SK-N-SH (cell line): ENCODE results near the gene EFNA3. TPM values are rescaled to one million over a fixed set of nuclear protein-coding genes. Genes with fewer than 3 reads are reported as not detected.

Experiments used
- CTCF ChIA-PET: fragments of 300-600, 350-600 bp; formaldehyde crosslinking; extraction: SDS; loops from one replicate; lab custom pipeline; 2021; lab: Yijun Ruan, JAX
- POLR2A ChIA-PET: fragments of 350-600 bp; sonication (Branson Sonifier 250); formaldehyde crosslinking; extraction: SDS; loops from one replicate; lab custom pipeline; 2020; ENCODE audit warnings: antibody characterized with exemption, inconsistent platforms; lab: Yijun Ruan, JAX
- DNase-seq: peaks from one replicate; pipeline ENCODE4 v3.0.0; 2012
- H2AFZ ChIP-seq: fragments of 200-600 bp; sonication (generic); 2 replicates; pipeline ENCODE4 v1.8.1; 2016; ENCODE audit warnings: antibody characterized with exemption, mild to moderate bottlenecking, low read depth
- H3F3A ChIP-seq: fragments of 200-600 bp; sonication (generic); replicated peaks from 2 replicates; pipeline ENCODE3; 2016; ENCODE audit warnings: antibody characterized with exemption, mild to moderate bottlenecking; ENCODE audit not compliant: insufficient read depth
- H3K27ac ChIP-seq, 2 experiments: fragments of 200-500 bp in 1 of 2; fragments of 200-600 bp in 1 of 2; sonication (Bioruptor generic) in 1 of 2; sonication (generic), shearing (Covaris generic) in 1 of 2; 2 replicates each; pipeline versions ENCODE4 v1.5.1 to v1.6.1; 2014 to 2016; ENCODE audit warnings: low read depth in 2 of 2, inconsistent platforms in 1 of 2, low read length in 1 of 2, mild to moderate bottlenecking in 1 of 2, mixed read lengths in 1 of 2
- H3K27me3 ChIP-seq: fragments of 200-600 bp; sonication (generic), shearing (Covaris generic); 2 replicates; pipeline ENCODE4 v1.6.1; 2016; ENCODE audit warnings: mixed run types; ENCODE audit not compliant: insufficient read depth
- H3K36me3 ChIP-seq, 2 experiments: fragments of 200-500 bp in 1 of 2; fragments of 200-600 bp in 1 of 2; sonication (Bioruptor generic) in 1 of 2; sonication (generic) in 1 of 2; replicated peaks in 1 of 2; 2 replicates each; pipeline versions ENCODE3 to v1.5.1; 2014 to 2016; ENCODE audit warnings: low read length in 1 of 2, mild to moderate bottlenecking in 1 of 2; ENCODE audit not compliant: insufficient read depth in 2 of 2, control insufficient read depth in 1 of 2
- H3K4me1 ChIP-seq, 2 experiments: fragments of 200-500 bp in 1 of 2; fragments of 200-600 bp in 1 of 2; sonication (Bioruptor generic) in 1 of 2; sonication (generic), shearing (Covaris generic) in 1 of 2; 2 replicates each; pipeline versions ENCODE4 v1.5.1 to v1.6.1; 2014 to 2016; ENCODE audit warnings: low read depth in 1 of 2, low read length in 1 of 2, mixed run types in 1 of 2; ENCODE audit not compliant: insufficient read depth in 2 of 2, control insufficient read depth in 1 of 2
- H3K4me2 ChIP-seq: fragments of 200-600 bp; sonication (generic), shearing (Covaris generic); 2 replicates; pipeline ENCODE4 v1.6.1; 2017; ENCODE audit warnings: mixed run types
- H3K4me3 ChIP-seq, 2 experiments: fragments of 200-500 bp in 1 of 2; fragments of 200-600 bp in 1 of 2; sonication (Bioruptor generic) in 1 of 2; sonication (generic), shearing (Covaris generic) in 1 of 2; 2 replicates each; pipeline versions ENCODE4 v1.5.1 to v1.8.1; 2014 to 2016; ENCODE audit warnings: low read depth in 2 of 2, inconsistent platforms in 1 of 2, low read length in 1 of 2, mild to moderate bottlenecking in 1 of 2, mixed read lengths in 1 of 2, moderate library complexity in 1 of 2
- H3K79me2 ChIP-seq: fragments of 200-600 bp; sonication (generic); 2 replicates; pipeline ENCODE4 v1.8.1; 2017; ENCODE audit warnings: mild to moderate bottlenecking; ENCODE audit not compliant: insufficient read depth
- H3K9ac ChIP-seq: fragments of 200-600 bp; sonication (generic); 2 replicates; pipeline ENCODE4 v1.6.1; 2017; ENCODE audit warnings: mixed run types
- H3K9me2 ChIP-seq: fragments of 200-600 bp; sonication (generic); 2 replicates; pipeline ENCODE4 v1.6.1; 2017; ENCODE audit warnings: mixed run types
- H3K9me3 ChIP-seq: fragments of 200-600 bp; sonication (generic); 2 replicates; pipeline ENCODE4 v1.6.1; 2017; ENCODE audit warnings: mixed run types, mild to moderate bottlenecking, moderate library complexity
- H4K20me1 ChIP-seq: fragments of 200-600 bp; sonication (generic); 2 replicates; pipeline ENCODE4 v1.6.1; 2017; ENCODE audit warnings: mild to moderate bottlenecking, mixed run types; ENCODE audit not compliant: insufficient read depth
- FOXM1 ChIP-seq: IDR thresholded peaks from 2 replicates; pipeline ENCODE4 v1.4.0; 2012; ENCODE audit warnings: low read depth, mild to moderate bottlenecking
- GABPA ChIP-seq: IDR thresholded peaks from 2 replicates; pipeline ENCODE4 v1.4.0; 2012; ENCODE audit warnings: low read depth, mild to moderate bottlenecking
- JUND ChIP-seq: IDR thresholded peaks from 2 replicates; pipeline ENCODE4 v1.4.0; 2012
- MEF2A ChIP-seq: IDR thresholded peaks from 2 replicates; pipeline ENCODE4 v1.4.0; 2012; ENCODE audit warnings: low read depth, borderline replicate concordance
- NFIC ChIP-seq: IDR thresholded peaks from 2 replicates; pipeline ENCODE4 v1.4.0; 2012; ENCODE audit warnings: borderline replicate concordance
- NRF1 ChIP-seq: IDR thresholded peaks from 2 replicates; pipeline ENCODE4 v1.6.1; 2012; ENCODE audit warnings: low read depth, mild to moderate bottlenecking, low read length
- RCOR1 ChIP-seq: fragments of 150-350 bp; IDR thresholded peaks from 2 replicates; pipeline ENCODE4 v1.6.1; 2017; ENCODE audit warnings: antibody characterized with exemption, low read length
- RXRA ChIP-seq: IDR thresholded peaks from 2 replicates; pipeline ENCODE4 v1.4.0; 2012; ENCODE audit warnings: low read depth, mild to moderate bottlenecking, borderline replicate concordance
- SMC3 ChIP-seq: IDR thresholded peaks from 2 replicates; pipeline ENCODE4 v1.6.1; 2012; ENCODE audit warnings: low read depth, low read length, improper control_type of control experiment
- TAF1 ChIP-seq: IDR thresholded peaks from 2 replicates; pipeline ENCODE4 v1.6.1; 2012; ENCODE audit warnings: low read depth, mild to moderate bottlenecking, low read length, moderate library complexity, borderline replicate concordance
- TCF12 ChIP-seq: IDR thresholded peaks from 2 replicates; pipeline ENCODE4 v1.4.0; 2012
- TEAD4 ChIP-seq: IDR thresholded peaks from 2 replicates; pipeline ENCODE4 v1.4.0; 2012; ENCODE audit warnings: mild to moderate bottlenecking, borderline replicate concordance; ENCODE audit not compliant: insufficient read depth
- USF1 ChIP-seq: IDR thresholded peaks from 2 replicates; pipeline ENCODE4 v1.4.0; 2012; ENCODE audit warnings: low read depth, borderline replicate concordance
- WGBS: methylation state at CpG from one replicate; pipeline ENCODE4 v1.1.6; 2017; ENCODE audit warnings: low lambda C conversion rate; 5-methylcytosine and 5-hydroxymethylcytosine counted together
- polyA plus RNA-seq, 3 experiments: library from polyadenylated mRNA; depleted of rRNA; stranded (reverse); fragments of >200 nt; gene quantifications; 2 replicates each; pipeline ENCODE4 v1.2.3, GENCODE V29; 2012
- TF ChIP-seq, protein P1 (sequence below): IDR thresholded peaks from 2 replicates; pipeline ENCODE4 v1.6.1; 2012; ENCODE audit warnings: mild to moderate bottlenecking, low read depth, low read length, moderate library complexity
- TF ChIP-seq, protein P2 (sequence below): IDR thresholded peaks from 2 replicates; pipeline ENCODE4 v1.4.0; 2012; ENCODE audit warnings: low read depth, borderline replicate concordance

The EFNA3 gene
- polyA plus RNA-seq, 1 of the 3 experiments (the other 2 are of a cell fraction): 6.0 TPM

- no peak for DNase-seq
- H3K79me2 ChIP-seq: no peaks in the 10 kb centered on the region
- ChIA-PET POLR2A (no interaction called here), CTCF (interaction anchor here (1.1 to 7.0 kb wide), 5 partner anchors 10 to 64 kb away, joined by 3 to 30 read pairs (median 6); no protein-coding TSS in a partner anchor)
- no peaks in the 10 kb centered on the region for H3F3A ChIP-seq
- no peaks in the 10 kb centered on the region; the same call in 1 of the 2 replicates for H3K27me3 ChIP-seq
- H3K9ac ChIP-seq: no peak overlapping the region
- WGBS: 76% methylated on average over 6 of the region's 6 CpGs
- no peak overlapping the region for H3K27ac ChIP-seq
- H4K20me1 ChIP-seq: no peaks in the 10 kb centered on the region
- no peaks in the 10 kb centered on the region for H3K9me3 ChIP-seq
- H3K4me3 ChIP-seq: no peak overlapping the region
- H3K9me2 ChIP-seq: no peaks in the 10 kb centered on the region
- no peaks in the 10 kb centered on the region for H3K4me1 ChIP-seq
- TF ChIP-seq NFIC (no peak), JUND (no peak), TCF12 (no peak), GABPA (no peak), TEAD4 (no peak), RXRA (no peak), NRF1 (no peak), FOXM1 (no peak), RCOR1 (no peak), TAF1 (no peak), USF1 (no peak), MEF2A (no peak), SMC3 (no peak)
- TF ChIP-seq, protein P1, sequence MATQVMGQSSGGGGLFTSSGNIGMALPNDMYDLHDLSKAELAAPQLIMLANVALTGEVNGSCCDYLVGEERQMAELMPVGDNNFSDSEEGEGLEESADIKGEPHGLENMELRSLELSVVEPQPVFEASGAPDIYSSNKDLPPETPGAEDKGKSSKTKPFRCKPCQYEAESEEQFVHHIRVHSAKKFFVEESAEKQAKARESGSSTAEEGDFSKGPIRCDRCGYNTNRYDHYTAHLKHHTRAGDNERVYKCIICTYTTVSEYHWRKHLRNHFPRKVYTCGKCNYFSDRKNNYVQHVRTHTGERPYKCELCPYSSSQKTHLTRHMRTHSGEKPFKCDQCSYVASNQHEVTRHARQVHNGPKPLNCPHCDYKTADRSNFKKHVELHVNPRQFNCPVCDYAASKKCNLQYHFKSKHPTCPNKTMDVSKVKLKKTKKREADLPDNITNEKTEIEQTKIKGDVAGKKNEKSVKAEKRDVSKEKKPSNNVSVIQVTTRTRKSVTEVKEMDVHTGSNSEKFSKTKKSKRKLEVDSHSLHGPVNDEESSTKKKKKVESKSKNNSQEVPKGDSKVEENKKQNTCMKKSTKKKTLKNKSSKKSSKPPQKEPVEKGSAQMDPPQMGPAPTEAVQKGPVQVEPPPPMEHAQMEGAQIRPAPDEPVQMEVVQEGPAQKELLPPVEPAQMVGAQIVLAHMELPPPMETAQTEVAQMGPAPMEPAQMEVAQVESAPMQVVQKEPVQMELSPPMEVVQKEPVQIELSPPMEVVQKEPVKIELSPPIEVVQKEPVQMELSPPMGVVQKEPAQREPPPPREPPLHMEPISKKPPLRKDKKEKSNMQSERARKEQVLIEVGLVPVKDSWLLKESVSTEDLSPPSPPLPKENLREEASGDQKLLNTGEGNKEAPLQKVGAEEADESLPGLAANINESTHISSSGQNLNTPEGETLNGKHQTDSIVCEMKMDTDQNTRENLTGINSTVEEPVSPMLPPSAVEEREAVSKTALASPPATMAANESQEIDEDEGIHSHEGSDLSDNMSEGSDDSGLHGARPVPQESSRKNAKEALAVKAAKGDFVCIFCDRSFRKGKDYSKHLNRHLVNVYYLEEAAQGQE: no peak
- TF ChIP-seq, protein P2, sequence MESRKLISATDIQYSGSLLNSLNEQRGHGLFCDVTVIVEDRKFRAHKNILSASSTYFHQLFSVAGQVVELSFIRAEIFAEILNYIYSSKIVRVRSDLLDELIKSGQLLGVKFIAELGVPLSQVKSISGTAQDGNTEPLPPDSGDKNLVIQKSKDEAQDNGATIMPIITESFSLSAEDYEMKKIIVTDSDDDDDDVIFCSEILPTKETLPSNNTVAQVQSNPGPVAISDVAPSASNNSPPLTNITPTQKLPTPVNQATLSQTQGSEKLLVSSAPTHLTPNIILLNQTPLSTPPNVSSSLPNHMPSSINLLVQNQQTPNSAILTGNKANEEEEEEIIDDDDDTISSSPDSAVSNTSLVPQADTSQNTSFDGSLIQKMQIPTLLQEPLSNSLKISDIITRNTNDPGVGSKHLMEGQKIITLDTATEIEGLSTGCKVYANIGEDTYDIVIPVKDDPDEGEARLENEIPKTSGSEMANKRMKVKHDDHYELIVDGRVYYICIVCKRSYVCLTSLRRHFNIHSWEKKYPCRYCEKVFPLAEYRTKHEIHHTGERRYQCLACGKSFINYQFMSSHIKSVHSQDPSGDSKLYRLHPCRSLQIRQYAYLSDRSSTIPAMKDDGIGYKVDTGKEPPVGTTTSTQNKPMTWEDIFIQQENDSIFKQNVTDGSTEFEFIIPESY: no peak
- H2AFZ ChIP-seq: no peak overlapping the region
- H3K36me3 ChIP-seq: no peaks in the 10 kb centered on the region
- no peak overlapping the region for H3K4me2 ChIP-seq
These were observed 28.2 kb downstream of the EFNA3 start for GRCh38 chr1:155106862-155107261.
